ENCODE data around the gene GPM6B.

GRCh38 chrX:13747836-13748235 is 69.1 kb downstream of the GPM6B start:
- no peak for TF ChIP-seq EZH2phosphoT487 (conservative IDR thresholded peaks at IDR 0.05; ENCODE audit: low read length)
- TF ChIP-seq, protein P1, sequence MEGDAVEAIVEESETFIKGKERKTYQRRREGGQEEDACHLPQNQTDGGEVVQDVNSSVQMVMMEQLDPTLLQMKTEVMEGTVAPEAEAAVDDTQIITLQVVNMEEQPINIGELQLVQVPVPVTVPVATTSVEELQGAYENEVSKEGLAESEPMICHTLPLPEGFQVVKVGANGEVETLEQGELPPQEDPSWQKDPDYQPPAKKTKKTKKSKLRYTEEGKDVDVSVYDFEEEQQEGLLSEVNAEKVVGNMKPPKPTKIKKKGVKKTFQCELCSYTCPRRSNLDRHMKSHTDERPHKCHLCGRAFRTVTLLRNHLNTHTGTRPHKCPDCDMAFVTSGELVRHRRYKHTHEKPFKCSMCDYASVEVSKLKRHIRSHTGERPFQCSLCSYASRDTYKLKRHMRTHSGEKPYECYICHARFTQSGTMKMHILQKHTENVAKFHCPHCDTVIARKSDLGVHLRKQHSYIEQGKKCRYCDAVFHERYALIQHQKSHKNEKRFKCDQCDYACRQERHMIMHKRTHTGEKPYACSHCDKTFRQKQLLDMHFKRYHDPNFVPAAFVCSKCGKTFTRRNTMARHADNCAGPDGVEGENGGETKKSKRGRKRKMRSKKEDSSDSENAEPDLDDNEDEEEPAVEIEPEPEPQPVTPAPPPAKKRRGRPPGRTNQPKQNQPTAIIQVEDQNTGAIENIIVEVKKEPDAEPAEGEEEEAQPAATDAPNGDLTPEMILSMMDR (IDR thresholded peaks at IDR 0.05; ENCODE audit: insufficient read depth, low read length, poor library complexity, severe bottlenecking) = no peak
